Glomerular visceral epithelial cell (primary cell): ENCODE measurements around the gene MAPK1.
"Not testable (repeated sequence)": the region's sequence is repeated elsewhere in the genome, so short reads cannot be mapped to it uniquely, and the experiment has no call there.

Source experiments
- DNase-seq: peaks from one replicate; pipeline ENCODE4 v3.0.0-alpha.2; 2016; ENCODE audit errors: extremely low spot score

Gene MAPK1

GRCh38 chr22:21755851-21756284 is 111.6 kb downstream of the MAPK1 start:
- DNase-seq: no peak

DNA sequence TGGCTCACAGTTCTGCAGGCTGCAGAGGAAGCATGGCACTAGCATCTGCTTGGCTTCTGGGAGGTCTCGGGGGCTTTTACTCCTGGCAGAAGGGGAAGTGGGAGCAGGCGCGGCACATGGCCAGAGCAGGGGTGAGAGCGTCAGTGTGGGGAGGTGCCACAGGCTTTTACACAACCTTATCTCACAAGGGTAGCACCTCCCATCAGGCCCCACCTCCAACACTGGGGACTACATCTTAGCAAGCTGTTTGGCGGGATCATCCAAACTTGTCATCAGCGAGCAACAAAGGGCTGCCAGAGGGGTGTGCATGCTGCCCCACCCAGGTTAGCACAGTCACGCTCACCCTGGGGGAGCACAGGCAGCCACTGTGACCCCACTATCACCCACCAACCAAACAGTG is 112.9 kb downstream of the MAPK1 start:
- DNase-seq: no peak

DNA sequence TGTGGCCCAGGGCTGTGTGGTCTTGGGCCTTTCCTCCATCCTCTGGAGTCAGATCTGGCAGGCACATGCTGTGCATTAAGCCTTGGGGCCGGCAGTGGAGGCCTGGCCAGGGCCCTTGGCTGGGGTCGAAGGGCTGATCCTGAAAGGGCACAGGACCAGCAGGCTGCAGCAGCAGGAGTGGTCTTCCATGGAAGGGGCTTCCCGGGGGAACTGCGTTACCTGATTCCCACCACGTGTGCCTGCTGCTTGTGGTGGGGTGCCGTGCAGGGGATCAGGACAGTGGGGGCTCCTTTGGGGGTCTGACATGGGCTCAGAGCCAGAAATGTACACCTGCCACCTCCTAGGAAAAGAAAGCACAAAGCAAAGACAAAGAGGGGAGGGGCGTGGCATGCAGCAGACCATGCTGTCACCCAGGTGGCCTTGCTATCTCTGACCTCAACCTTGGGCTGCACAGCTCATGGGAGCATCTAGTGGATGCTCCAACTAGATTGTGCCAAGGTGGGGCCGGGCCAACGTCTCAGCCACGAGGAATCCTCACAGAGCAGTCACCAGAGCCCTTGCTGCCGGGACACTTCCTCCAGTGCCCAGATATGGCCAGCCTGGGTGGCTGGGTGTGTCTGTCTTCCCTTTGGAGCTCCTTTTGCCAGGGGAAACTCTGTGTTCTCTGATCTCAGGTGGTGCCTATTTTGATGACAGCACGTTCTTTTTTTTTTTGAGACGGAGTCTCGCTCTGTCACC is 113.9 kb downstream of the MAPK1 start:
- DNase-seq: no peak

DNA sequence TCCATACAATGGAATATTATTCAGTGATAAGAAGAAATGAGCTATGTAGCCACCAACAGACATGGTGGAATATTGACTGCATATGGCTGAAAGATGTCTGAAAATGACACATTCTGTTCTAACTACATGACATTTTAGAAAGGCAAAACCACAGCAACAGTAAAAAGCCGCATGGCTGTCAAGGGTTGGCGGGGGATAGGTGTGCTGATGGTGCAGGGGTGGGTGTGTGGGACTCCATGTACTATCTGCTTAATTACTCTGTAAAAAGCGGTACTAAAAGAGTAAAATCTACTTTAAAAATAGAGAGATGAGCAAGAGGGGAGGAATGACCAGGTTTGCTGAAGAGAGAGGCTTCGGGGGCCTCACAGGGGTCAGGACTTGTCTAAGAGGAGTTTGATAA is 115.2 kb downstream of the MAPK1 start:
- DNase-seq: no peak

DNA sequence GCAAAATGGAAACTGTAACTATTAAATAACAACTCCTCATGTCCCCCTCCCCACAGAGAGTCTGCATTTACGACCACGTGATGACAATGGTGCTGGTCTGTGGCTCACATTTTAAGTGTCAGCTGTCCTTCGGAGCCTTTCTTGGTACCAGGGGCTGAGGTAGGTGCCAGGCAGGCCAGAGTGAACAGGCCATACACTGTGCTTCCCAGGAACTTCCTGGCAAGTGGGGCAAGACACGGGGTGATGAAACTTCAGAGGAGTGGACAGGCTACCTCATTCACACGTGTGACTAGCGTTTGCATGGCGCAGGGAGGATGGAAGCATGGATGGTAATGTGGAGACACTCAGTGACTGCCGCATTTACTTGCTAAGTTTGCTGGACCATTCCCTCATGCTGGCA is 121.5 kb downstream of the MAPK1 start:
- DNase-seq: no peak

DNA sequence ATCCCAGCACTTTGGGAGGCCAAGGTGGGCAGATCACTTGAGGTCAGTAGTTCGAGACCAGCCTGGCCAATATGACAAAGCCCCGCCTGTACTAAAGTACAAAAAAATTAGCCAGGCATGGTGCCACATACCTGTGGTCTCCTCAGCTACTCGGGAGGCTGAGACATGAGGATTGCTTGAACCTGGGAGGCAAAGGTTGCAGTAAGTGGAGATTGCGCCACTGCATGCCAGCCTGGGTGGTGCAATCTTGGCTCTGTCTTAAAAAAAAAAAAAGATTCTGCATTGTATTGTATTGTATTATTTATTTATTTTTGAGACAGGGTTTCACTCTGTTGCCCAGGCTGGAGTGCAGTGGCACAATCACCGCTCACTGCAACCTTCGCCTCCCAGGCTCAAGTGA is 122.5 kb downstream of the MAPK1 start:
- not testable (repeated sequence) for DNase-seq

DNA sequence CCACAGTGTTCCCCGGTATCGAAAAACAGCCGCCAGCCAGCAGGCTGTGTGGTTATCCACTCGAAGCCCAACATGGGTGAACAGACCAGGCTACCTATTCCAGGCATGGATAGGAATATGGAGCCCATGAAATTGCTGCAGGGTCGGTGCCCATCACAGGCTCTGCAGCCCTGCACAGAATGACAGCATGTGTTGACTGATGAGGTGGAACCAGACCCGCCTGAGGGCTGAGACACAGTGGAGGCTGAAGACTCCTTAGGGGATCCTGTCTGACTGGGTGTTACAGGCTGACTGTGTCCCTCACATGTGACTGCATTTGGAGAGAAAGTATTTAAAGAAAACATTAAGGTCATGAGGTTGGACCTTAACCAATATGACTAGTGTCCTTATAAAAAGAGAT is 125.7 kb downstream of the MAPK1 start:
- no peak for DNase-seq

GRCh38 chr22:21741059-21741458 is 126.4 kb downstream of the MAPK1 start:
- DNase-seq: no peak

DNA sequence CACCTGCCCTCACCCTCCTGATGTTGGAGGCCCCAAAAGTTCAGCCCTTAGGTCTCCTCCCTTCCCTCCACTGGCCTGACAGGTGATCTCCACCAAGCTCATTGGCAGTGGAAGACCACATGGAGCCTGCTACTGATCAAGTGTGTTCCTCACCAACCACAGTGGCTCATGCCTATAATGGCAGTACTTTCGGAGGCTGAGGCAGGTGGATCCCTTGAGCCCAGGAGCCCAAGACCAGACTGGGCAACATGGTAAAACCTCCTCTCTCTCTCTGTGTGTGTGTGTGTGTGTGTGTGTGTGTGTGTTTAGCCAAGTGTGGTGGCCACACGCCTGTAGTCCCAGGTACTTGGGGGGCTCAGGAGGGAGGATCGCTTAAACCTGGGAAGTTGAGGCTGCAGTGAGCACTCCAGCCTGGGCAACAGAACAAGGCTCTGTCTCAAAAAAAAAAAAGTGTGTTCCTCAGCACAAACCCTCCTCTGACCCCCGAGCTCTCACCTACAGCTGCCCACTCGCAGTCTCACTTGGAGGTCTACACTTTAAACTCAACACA is 127.5 kb downstream of the MAPK1 start:
- no peak for DNase-seq

DNA sequence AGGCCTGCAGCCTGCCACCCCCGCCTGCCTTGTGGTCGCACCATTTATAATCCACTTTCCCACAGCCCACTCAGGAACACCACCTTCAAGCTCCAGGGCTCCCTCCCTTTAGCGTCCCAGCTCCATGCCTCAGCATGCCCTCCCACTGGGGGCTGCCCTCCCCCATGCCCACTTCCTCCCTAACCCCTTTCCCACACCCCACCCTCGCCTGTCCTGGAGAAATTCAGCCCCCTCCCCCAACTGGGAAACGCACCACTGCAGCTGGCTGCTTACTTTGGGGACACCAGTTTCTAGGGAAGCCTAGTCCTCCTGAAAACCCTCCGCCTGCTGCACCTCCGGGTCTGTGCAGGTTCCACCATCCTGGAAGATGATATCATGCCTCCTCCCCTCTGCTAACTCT is 128.5 kb downstream of the MAPK1 start:
- DNase-seq: no peak

DNA sequence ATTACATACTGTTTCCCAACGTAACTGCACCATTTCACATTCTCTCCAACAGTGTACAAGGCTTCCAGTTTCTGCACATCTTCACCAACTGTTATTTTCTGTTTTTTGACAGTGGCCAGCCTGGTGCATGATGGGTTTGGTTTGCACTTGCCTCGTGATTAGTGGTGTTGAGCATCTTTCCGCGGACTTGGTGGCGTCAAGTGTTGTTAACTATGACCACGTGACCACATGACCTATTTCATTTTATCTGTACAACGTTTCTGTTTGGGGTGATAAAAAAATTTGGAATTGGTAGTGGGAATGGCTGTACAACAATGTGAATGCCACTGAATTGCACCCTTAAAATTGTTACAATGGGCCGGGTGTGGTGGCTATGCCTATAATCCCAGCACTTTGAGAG is 129.4 kb downstream of the MAPK1 start:
- no peak for DNase-seq

DNA sequence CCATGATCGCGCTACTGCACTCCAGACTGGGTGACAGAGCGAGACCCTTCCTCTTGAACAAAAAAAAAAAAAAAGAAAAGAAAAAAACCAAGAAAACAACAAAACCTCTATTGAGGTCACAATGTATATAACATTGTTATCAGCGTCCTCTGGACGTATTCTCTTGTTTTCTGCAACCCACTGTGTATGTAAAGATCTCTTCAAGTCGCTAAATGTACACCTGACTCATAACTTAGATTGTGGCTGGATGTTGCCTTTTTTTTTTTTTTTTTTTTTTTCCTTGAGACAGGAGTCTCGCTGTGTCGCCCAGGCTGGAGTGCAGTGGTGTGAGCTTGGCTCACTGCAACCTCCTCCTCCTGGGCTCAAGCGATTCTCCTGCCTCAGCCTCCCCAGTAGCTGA is 130.5 kb downstream of the MAPK1 start:
- no peak for DNase-seq

DNA sequence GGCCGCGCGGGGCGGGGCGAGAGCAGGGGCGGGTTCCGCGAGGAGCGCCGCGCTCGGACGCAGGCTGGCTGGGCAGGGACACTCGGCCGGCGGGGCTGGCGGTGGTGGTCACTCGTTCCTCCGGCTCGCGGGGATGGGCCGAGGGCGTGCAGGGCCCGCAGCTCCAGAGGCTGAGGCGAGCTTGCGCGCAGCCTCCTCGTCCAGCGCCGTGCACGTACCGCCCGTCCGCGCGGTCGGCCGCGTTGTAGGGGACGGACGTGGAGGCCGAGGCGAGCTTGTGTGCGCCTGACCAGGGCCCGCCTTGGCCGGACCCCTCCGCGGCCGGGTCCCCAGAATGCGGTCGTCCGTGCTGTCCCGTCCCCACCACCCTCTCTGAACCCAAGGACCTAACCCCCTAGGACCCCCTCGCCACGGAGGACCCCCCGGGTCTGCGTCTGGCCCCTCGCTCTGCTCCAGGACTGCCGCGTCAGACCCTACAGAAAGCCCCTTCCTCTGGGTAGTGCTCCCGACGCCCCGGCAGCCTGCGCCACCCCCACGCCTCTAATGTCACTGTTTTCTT is 131.3 kb downstream of the MAPK1 start:
- no peak for DNase-seq

- peak; percentile 97 for DNase-seq
Observed at GRCh38 chr22:21735200-21736083, 132.0 kb downstream of the MAPK1 start, which contains the start of gene YPEL1. TSS of gene YPEL1 (minus strand) at chr22:21735794. CDS start at chr22:21710744, 25,050 bp downstream.

- no peak for DNase-seq
Observed at GRCh38 chr22:21734540-21735199, 132.8 kb downstream of the MAPK1 start.

DNA sequence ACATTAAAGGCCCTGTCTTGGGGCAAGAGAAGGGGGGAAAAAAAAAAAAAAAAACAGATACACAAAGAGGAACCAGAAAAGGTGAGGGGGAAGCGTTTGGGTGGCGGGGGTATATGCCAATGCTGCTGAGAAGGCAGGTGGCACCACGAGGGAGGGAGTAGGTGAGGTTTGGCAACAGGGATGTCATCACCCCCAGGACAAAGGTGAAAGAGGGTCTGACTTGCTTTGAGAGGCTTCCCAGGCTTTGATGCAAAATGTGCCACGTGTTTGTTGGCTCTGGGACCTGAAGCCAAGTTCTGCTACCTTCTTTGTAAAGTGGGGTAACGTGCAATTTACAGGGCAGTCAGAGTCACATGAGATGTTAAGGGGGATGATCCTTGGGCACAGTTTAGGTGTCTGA is 135.9 kb downstream of the MAPK1 start:
- DNase-seq: no peak

DNA sequence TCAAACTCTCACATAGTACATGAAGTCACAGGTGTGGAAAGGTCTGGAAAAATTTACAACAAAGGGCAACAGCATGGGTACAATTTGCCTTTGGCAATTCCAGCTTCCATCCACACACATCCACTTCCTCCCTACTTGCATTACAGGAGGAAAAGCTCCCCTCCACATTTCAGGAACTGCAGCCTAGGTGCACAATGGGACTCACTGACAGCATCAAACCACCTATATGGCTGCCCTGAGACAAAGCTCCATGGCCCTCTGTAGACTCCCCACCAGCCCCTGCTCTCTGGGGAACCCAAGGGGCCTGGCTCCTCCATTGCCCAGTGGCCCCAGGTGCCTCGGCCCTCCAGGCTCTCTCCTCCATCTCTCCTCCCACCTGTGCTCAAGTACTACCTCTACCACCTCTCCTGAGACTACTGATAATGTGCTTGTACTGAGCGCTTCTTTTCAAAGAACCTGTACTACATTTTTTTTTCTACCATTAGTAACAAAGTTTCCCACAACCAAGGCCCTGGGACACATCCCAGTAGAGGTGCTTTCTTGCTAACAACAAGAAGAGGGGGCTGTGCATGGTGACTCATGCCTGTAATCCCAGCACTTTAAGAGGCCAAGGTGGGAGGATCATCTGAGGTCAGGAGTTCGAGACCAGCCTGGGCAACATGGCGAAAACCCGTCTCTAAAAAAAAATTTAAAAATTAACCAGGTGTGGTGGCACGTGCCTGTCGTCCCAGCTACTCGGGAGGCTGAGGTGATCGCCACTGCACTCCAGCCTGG is 136.7 kb downstream of the MAPK1 start:
- no peak for DNase-seq

DNA sequence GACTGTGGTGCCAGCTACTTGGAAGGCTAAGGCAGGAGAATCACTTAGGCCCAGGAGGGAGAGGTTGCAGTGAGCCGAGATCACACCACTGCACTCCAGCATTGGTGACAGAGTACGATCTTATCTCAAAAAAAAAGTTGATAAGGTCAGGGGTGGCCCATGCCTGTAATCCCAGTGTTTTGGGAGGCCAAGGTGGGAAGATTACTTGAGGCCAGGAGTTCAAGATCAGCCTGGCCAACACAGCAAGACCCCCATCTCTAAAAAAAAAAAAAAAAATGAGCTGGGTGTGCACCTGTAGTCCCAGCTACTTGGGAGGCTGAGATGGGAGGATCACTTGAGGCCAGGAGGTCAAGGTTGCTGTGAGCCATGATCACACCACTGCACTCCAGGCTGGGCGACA is 138.3 kb downstream of the MAPK1 start:
- DNase-seq: not testable (repeated sequence)

DNA sequence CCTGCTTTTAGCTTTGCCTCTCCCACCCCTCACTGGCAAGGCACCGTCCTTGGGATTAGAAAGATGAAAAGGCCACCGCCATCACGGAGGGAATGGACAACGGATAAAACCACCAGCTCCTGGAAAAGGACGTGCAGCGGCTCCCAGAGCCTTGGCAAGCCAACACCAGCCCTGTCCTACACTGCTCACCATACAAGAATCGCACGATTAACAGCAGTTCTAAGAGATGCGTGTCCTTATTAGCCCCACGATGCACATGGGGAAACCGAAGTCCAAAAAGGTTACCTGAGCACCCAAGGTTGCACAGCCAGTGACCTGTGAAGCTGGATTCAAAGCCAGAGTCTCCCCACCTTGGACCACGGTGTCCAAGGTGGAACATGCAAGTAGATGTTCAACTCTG is 139.2 kb downstream of the MAPK1 start:
- DNase-seq: no peak

- DNase-seq: no peak
Observed at GRCh38 chr22:21727768-21728167, 139.7 kb downstream of the MAPK1 start.

DNA sequence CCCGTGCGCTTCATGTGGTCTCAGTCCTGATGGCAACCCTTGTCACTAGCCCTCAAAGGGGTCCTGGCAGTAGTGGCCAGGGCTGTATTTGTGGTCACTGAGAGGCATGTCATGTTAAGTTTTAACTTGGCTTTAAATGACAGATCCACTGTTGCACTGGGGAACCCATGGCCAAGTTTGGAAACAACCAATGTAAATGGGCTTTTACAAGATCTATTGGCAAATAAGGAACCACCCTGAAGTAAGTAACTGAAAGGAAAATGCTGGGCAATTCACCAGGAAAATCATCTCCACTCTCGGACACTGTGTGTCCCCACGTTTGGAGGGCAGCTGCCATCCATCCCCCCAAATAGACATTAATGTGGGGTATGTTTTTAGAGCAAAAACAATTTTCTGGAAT is 140.3 kb downstream of the MAPK1 start:
- no peak for DNase-seq
